ENCODE measurements around the gene CNNM1. TPM values are rescaled to one million over a fixed set of nuclear protein-coding genes. Genes with fewer than 3 reads are reported as not detected.

The CNNM1 gene
- total and polyA plus RNA-seq, 2 experiments from 2014 or later, result 1.1 to 2.1 TPM

- Histone ChIP-seq H3K27me3 (replicated peaks; ENCODE audit: insufficient read depth) (no peaks in the 10 kb centered on the region), H3F3A (ENCODE audit: insufficient read depth) (no peaks in the 10 kb centered on the region), H3K9me2 (ENCODE audit: insufficient read depth) (no peaks in the 10 kb centered on the region), H3K36me3 (ENCODE audit: low read depth) (no peaks in the 10 kb centered on the region), H3K4me3 (no peak overlapping the region), H3K27ac (no peak overlapping the region), H3K9ac (no peak overlapping the region), H3K79me2 (ENCODE audit: insufficient read depth) (no peaks in the 10 kb centered on the region), H3K4me2 (ENCODE audit: unreplicated experiment) (no peak overlapping the region), H2AFZ (no peak overlapping the region), H3K4me1 (ENCODE audit: insufficient read depth) (no peaks in the 10 kb centered on the region), H3K9me3 (ENCODE audit: low read depth) (no peaks in the 10 kb centered on the region), H4K20me1 (ENCODE audit: insufficient read depth) (no peaks in the 10 kb centered on the region)
- 50 to 53% methylated on average over 17 of the region's 17 CpGs for WGBS, 2 experiments (ENCODE audit: low coverage in 1 of 2, low lambda C conversion rate in 2 of 2, missing lambda C conversion rate in 2 of 2)
- DNase-seq, result no peak
- TF ChIP-seq EZH2phosphoT487 (IDR thresholded peaks at IDR 0.05; ENCODE audit: insufficient read depth, low read depth) (no peak), EZH2 (IDR thresholded peaks at IDR 0.05; ENCODE audit: insufficient read depth, poor library complexity, severe bottlenecking) (no peak)
- in situ Hi-C loops (cut with MboI), result no loop called here
These were observed 12.8 kb upstream of the CNNM1 start for GRCh38 chr10:99316374-99316773.

GRCh38 chr10:99318048-99318447 is 11.1 kb upstream of the CNNM1 start:
- 51 to 66% methylated on average over 3 of the region's 3 CpGs for WGBS, 2 experiments (ENCODE audit: low coverage in 1 of 2, low lambda C conversion rate in 2 of 2, missing lambda C conversion rate in 2 of 2)
- H3K4me3 ChIP-seq, result no peak overlapping the region

GRCh38 chr10:99318475-99318874 is 10.7 kb upstream of the CNNM1 start:
- no peak for DNase-seq
- Histone ChIP-seq H3K4me1 (ENCODE audit: insufficient read depth) (no peaks in the 10 kb centered on the region), H3K9me2 (ENCODE audit: insufficient read depth) (no peaks in the 10 kb centered on the region), H3K4me2 (ENCODE audit: unreplicated experiment) (no peak overlapping the region), H3K36me3 (ENCODE audit: low read depth) (no peaks in the 10 kb centered on the region), H2AFZ (no peak overlapping the region), H3K4me3 (no peak overlapping the region), H3K27ac (no peak overlapping the region), H3K27me3 (replicated peaks; ENCODE audit: insufficient read depth) (no peaks in the 10 kb centered on the region), H4K20me1 (ENCODE audit: insufficient read depth) (no peaks in the 10 kb centered on the region), H3F3A (ENCODE audit: insufficient read depth) (no peaks in the 10 kb centered on the region), H3K79me2 (ENCODE audit: insufficient read depth) (no peaks in the 10 kb centered on the region), H3K9ac (no peak overlapping the region), H3K9me3 (ENCODE audit: low read depth) (no peaks in the 10 kb centered on the region)
- no peak for TF ChIP-seq EZH2phosphoT487 (IDR thresholded peaks at IDR 0.05; ENCODE audit: insufficient read depth, low read depth)
- no peak for TF ChIP-seq EZH2 (IDR thresholded peaks at IDR 0.05; ENCODE audit: insufficient read depth, poor library complexity, severe bottlenecking)
- WGBS, 2 experiments (ENCODE audit: low coverage in 1 of 2, low lambda C conversion rate in 2 of 2, missing lambda C conversion rate in 2 of 2), result 43 to 47% methylated on average over 2 of the region's 2 CpGs
- in situ Hi-C loops (cut with MboI), result no loop called here

More at GRCh38 chr10:99318048-99318447, 11.1 kb upstream of the CNNM1 start:
- Histone ChIP-seq H3K9me2 (ENCODE audit: insufficient read depth) (no peaks in the 10 kb centered on the region), H2AFZ (no peak overlapping the region), H4K20me1 (ENCODE audit: insufficient read depth) (no peaks in the 10 kb centered on the region), H3K9ac (no peak overlapping the region), H3K4me1 (ENCODE audit: insufficient read depth) (no peaks in the 10 kb centered on the region), H3K36me3 (ENCODE audit: low read depth) (no peaks in the 10 kb centered on the region), H3K79me2 (ENCODE audit: insufficient read depth) (no peaks in the 10 kb centered on the region), H3K27me3 (replicated peaks; ENCODE audit: insufficient read depth) (no peaks in the 10 kb centered on the region), H3K4me2 (ENCODE audit: unreplicated experiment) (no peak overlapping the region), H3K9me3 (ENCODE audit: low read depth) (no peaks in the 10 kb centered on the region), H3F3A (ENCODE audit: insufficient read depth) (no peaks in the 10 kb centered on the region), H3K27ac (no peak overlapping the region)
- TF ChIP-seq EZH2 (IDR thresholded peaks at IDR 0.05; ENCODE audit: insufficient read depth, poor library complexity, severe bottlenecking) (no peak), EZH2phosphoT487 (IDR thresholded peaks at IDR 0.05; ENCODE audit: insufficient read depth, low read depth) (no peak)
- in situ Hi-C loops (cut with MboI), result no loop called here
- DNase-seq, result no peak

GRCh38 chr10:99325281-99325680 is 3.9 kb upstream of the CNNM1 start:
- WGBS, 2 experiments (ENCODE audit: low coverage in 1 of 2, low lambda C conversion rate in 2 of 2, missing lambda C conversion rate in 2 of 2), result 7 to 11% methylated on average over 1 of the region's 1 CpG
- TF ChIP-seq EZH2 (IDR thresholded peaks at IDR 0.05; ENCODE audit: insufficient read depth, poor library complexity, severe bottlenecking), result no peak
- TF ChIP-seq EZH2phosphoT487 (IDR thresholded peaks at IDR 0.05; ENCODE audit: insufficient read depth, low read depth), result no peak
- no peak overlapping the region for H3K27ac ChIP-seq
- no peaks in the 10 kb centered on the region for H3K79me2 ChIP-seq (ENCODE audit: insufficient read depth)
- no peak overlapping the region for H3K4me2 ChIP-seq (ENCODE audit: unreplicated experiment)
- no peaks in the 10 kb centered on the region for H3K36me3 ChIP-seq (ENCODE audit: low read depth)
- H3F3A ChIP-seq (ENCODE audit: insufficient read depth), result 0 out of 2 replicates have a peak, but pooled peaks cover 3% of the 10 kb centered on the region
- DNase-seq, result no peak
- H3K4me3 ChIP-seq, result no peak overlapping the region
- no peaks in the 10 kb centered on the region for H3K4me1 ChIP-seq (ENCODE audit: insufficient read depth)
- no peaks in the 10 kb centered on the region for H3K9me2 ChIP-seq (ENCODE audit: insufficient read depth)
- H3K9ac ChIP-seq, result no peak overlapping the region
- H4K20me1 ChIP-seq (ENCODE audit: insufficient read depth), result no peaks in the 10 kb centered on the region
- H3K27me3 ChIP-seq (replicated peaks; ENCODE audit: insufficient read depth), result no peaks in the 10 kb centered on the region
- in situ Hi-C loops (cut with MboI), result no loop called here
- H3K9me3 ChIP-seq (ENCODE audit: low read depth), result no peaks in the 10 kb centered on the region
- H2AFZ ChIP-seq, result no peak overlapping the region

GRCh38 chr10:99326871-99327270 is 2.3 kb upstream of the CNNM1 start:
- Histone ChIP-seq H4K20me1 (ENCODE audit: insufficient read depth) (no peaks in the 10 kb centered on the region), H3K4me2 (ENCODE audit: unreplicated experiment) (no peak overlapping the region), H3K4me3 (no peak overlapping the region), H3K27me3 (replicated peaks; ENCODE audit: insufficient read depth) (no peaks in the 10 kb centered on the region), H3F3A (ENCODE audit: insufficient read depth) (0 out of 2 replicates have a peak, but pooled peaks cover 3% of the 10 kb centered on the region), H3K9ac (no peak overlapping the region), H3K36me3 (ENCODE audit: low read depth) (no peaks in the 10 kb centered on the region), H2AFZ (no peak overlapping the region), H3K9me2 (ENCODE audit: insufficient read depth) (no peaks in the 10 kb centered on the region), H3K4me1 (ENCODE audit: insufficient read depth) (no peaks in the 10 kb centered on the region), H3K79me2 (ENCODE audit: insufficient read depth) (no peaks in the 10 kb centered on the region), H3K27ac (no peak overlapping the region), H3K9me3 (ENCODE audit: low read depth) (no peaks in the 10 kb centered on the region)
- 87 to 92% methylated on average over 5 of the region's 5 CpGs for WGBS, 2 experiments (ENCODE audit: low coverage in 1 of 2, low lambda C conversion rate in 2 of 2, missing lambda C conversion rate in 2 of 2)
- DNase-seq, result no peak
- in situ Hi-C loops (cut with MboI), result no loop called here
- TF ChIP-seq EZH2 (IDR thresholded peaks at IDR 0.05; ENCODE audit: insufficient read depth, poor library complexity, severe bottlenecking) (no peak), EZH2phosphoT487 (IDR thresholded peaks at IDR 0.05; ENCODE audit: insufficient read depth, low read depth) (no peak)
